Lower lobe of right lung (tissue), 2 donors: ENCODE measurements around the gene COL1A2. TPM values are rescaled to one million over a fixed set of nuclear protein-coding genes. Genes with fewer than 3 reads are reported as not detected.

ENCODE experiments used
- ATAC-seq, 2 donors: fragments of 200-7000 bp; cut with Tn5 transposase; one replicate each; pipeline ENCODE4 v1.9.1; 2020 to 2022; ENCODE audit warnings: mild to moderate bottlenecking in 2 of 2, moderate library complexity in 2 of 2
- DNase-seq: peaks from one replicate; pipeline ENCODE4 v3.0.0-alpha.2; 2020
- H3K27ac ChIP-seq: fragments of 200-600 bp; one replicate; pipeline ENCODE4 v1.8.0; 2022
- H3K27me3 ChIP-seq: fragments of 200-600 bp; one replicate; pipeline ENCODE4 v1.8.0; 2022; ENCODE audit warnings: low read depth
- H3K36me3 ChIP-seq: fragments of 200-600 bp; one replicate; pipeline ENCODE4 v1.8.0; 2022; ENCODE audit warnings: mild to moderate bottlenecking
- H3K4me1 ChIP-seq: fragments of 200-600 bp; one replicate; pipeline ENCODE4 v1.8.0; 2022
- H3K4me3 ChIP-seq: fragments of 200-600 bp; one replicate; pipeline ENCODE4 v1.8.0; 2022; ENCODE audit warnings: mild to moderate bottlenecking
- H3K9me3 ChIP-seq: fragments of 200-600 bp; one replicate; pipeline ENCODE4 v1.8.0; 2022
- CTCF ChIP-seq: fragments of 200-600 bp; IDR thresholded peaks from one replicate; pipeline ENCODE4 v1.8.0; 2022; ENCODE audit warnings: antibody characterized with exemption, mild to moderate bottlenecking
- intact Hi-C: fragments of 100-400 bp; cut with DNase I; formaldehyde crosslinking; loops from one replicate; pipeline ENCODE4 v1.11.0; 2022
- total RNA-seq: library from RNA; stranded (reverse); fragmentation: NEBNext Ultra II Directional; extraction: Animal tissue kit (Norgen Biotek cat#: 25700); gene quantifications from one replicate; pipeline ENCODE4 v1.2.1, GENCODE V29; 2021
- donor health status: DM: no; HTN: yes; CAD: no; lungs with severe emphysema.

Gene COL1A2
- total RNA-seq, 1 donor from 2014 or later = 252 TPM

GRCh38 chr7:94382132-94382531 lies 12.6 kb upstream of the COL1A2 start:
- no peaks in the 10 kb centered on the region for H3K9me3 ChIP-seq
- H3K36me3 ChIP-seq = no peaks in the 10 kb centered on the region
- intact Hi-C loops = no loop called here
- no peak for ATAC-seq
- TF ChIP-seq CTCF = no peak
- no peak overlapping the region for H3K27ac ChIP-seq
- no peak overlapping the region for H3K4me3 ChIP-seq
- H3K27me3 ChIP-seq = no peaks in the 10 kb centered on the region
- no peak for DNase-seq
- peaks cover 10% of the 10 kb centered on the region for H3K4me1 ChIP-seq

GRCh38 chr7:94382746-94383145 lies 11.9 kb upstream of the COL1A2 start:
- intact Hi-C loops = no loop called here
- no peak overlapping the region for H3K27ac ChIP-seq
- DNase-seq = no peak
- no peak overlapping the region for H3K4me3 ChIP-seq
- no peak for TF ChIP-seq CTCF
- H3K27me3 ChIP-seq = no peaks in the 10 kb centered on the region
- peaks cover 6% of the 10 kb centered on the region for H3K4me1 ChIP-seq
- H3K9me3 ChIP-seq = no peaks in the 10 kb centered on the region
- H3K36me3 ChIP-seq = no peaks in the 10 kb centered on the region
- ATAC-seq = no peak

GRCh38 chr7:94384315-94384714 lies 10.4 kb upstream of the COL1A2 start:
- Histone ChIP-seq H3K27ac (no peak overlapping the region), H3K4me1 (no peaks in the 10 kb centered on the region), H3K36me3 (no peaks in the 10 kb centered on the region), H3K4me3 (no peak overlapping the region), H3K27me3 (no peaks in the 10 kb centered on the region), H3K9me3 (no peaks in the 10 kb centered on the region)
- TF ChIP-seq CTCF = no peak
- ATAC-seq (no peak), DNase-seq (no peak)
- intact Hi-C loops = no loop called here

- Histone ChIP-seq H3K27ac (no peak overlapping the region), H3K4me1 (no peaks in the 10 kb centered on the region), H3K4me3 (no peak overlapping the region), H3K27me3 (no peaks in the 10 kb centered on the region), H3K9me3 (no peaks in the 10 kb centered on the region), H3K36me3 (no peaks in the 10 kb centered on the region)
- no peak for DNase-seq
- no peak for TF ChIP-seq CTCF
- intact Hi-C loops = no loop called here
- no peak for ATAC-seq
These were observed 8.3 kb upstream of the COL1A2 start for GRCh38 chr7:94386416-94386815.

- no peak for TF ChIP-seq CTCF
- no peaks in the 10 kb centered on the region for H3K4me1 ChIP-seq
- DNase-seq (no peak), ATAC-seq (no peak)
- H3K27me3 ChIP-seq = no peaks in the 10 kb centered on the region
- H3K9me3 ChIP-seq = no peaks in the 10 kb centered on the region
- no peak overlapping the region for H3K4me3 ChIP-seq
- intact Hi-C loops = no loop called here
- no peaks in the 10 kb centered on the region for H3K36me3 ChIP-seq
- H3K27ac ChIP-seq = no peak overlapping the region
These were observed 6.2 kb upstream of the COL1A2 start for GRCh38 chr7:94388540-94388939.

- intact Hi-C loops = no loop called here
- H3K27me3 ChIP-seq = no peaks in the 10 kb centered on the region
- no peak for TF ChIP-seq CTCF
- H3K4me3 ChIP-seq = no peak overlapping the region
- H3K4me1 ChIP-seq = no peaks in the 10 kb centered on the region
- ATAC-seq (no peak), DNase-seq (no peak)
- no peaks in the 10 kb centered on the region for H3K36me3 ChIP-seq
- no peak overlapping the region for H3K27ac ChIP-seq
- no peaks in the 10 kb centered on the region for H3K9me3 ChIP-seq
These were observed 5.3 kb upstream of the COL1A2 start for GRCh38 chr7:94389381-94389780.
